ENCODE data around the gene COL23A1.

COL23A1 gene

GRCh38 chr5:178282391-178282790 is 307.8 kb downstream of the COL23A1 start:
- no peak for DNase-seq

DNA sequence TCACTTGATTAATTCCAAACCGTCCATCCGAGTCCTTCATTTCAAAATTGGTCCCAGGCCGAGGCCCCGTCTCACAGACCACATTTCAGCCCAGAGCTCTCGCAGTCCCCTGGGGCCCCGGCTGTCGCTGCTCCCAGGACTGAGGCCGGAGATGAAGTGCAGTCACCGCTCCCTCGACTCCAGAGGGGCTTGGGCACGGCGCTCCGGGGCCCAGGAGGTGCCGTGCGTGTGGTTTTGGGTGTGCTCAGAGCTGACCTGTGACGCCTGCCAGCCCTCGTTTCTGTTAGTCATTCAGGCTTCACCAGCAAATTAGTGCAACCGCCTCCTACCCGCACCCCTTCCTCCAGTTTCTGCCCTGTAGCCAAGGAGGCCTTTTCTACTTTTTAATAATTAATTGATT is 308.9 kb downstream of the COL23A1 start:
- H3K27me3 ChIP-seq = peaks cover 0 to 32% of the 10 kb centered on the region in 2 donors
- H3K9me3 ChIP-seq = peaks cover 0 to 9% (median 9%) of the 10 kb centered on the region in 3 donors
- intact Hi-C loops (cut with DNase I; ENCODE audit: low total_unique reads) = no loop called here
- DNase-seq = no peak
- H3K4me3 ChIP-seq = no peak overlapping the region
- no peak for TF ChIP-seq CTCF (IDR thresholded peaks at IDR 0.05)
- no peaks in the 10 kb centered on the region for H3K36me3 ChIP-seq
- H3K27ac ChIP-seq = no peak overlapping the region
- peaks cover 0 to 7% (median 3%) of the 10 kb centered on the region in 4 donors for H3K4me1 ChIP-seq

More at GRCh38 chr5:178282391-178282790, 307.8 kb downstream of the COL23A1 start:
- peaks cover 0 to 35% of the 10 kb centered on the region in 2 donors for H3K27me3 ChIP-seq
- peaks cover 0 to 9% (median 6%) of the 10 kb centered on the region in 3 donors for H3K9me3 ChIP-seq
- no peak for TF ChIP-seq CTCF (IDR thresholded peaks at IDR 0.05)
- H3K27ac ChIP-seq = no peak overlapping the region
- no peaks in the 10 kb centered on the region for H3K36me3 ChIP-seq
- intact Hi-C loops (cut with DNase I; ENCODE audit: low total_unique reads) = no loop called here
- peaks cover 0 to 7% (median 3%) of the 10 kb centered on the region in 4 donors for H3K4me1 ChIP-seq
- no peak overlapping the region for H3K4me3 ChIP-seq

DNA sequence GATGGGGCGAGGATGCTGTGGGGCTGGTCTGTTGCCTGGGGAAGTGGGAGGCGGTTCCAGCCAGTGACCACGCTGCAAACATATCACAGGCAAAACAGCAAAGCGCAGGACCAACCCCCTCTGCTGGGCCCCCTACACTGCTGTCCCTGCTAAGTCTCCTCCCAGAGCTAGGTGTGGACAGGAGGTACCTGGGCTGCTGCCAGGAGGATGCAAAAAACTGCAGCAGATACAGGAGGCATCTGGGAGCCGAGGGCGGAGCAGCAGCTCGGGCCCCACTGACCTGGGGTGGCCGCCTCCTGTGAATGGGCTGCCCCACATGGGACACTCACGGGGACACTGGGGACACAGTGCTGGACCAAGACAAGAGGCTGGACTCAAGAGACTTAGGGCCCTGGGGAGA is 309.6 kb downstream of the COL23A1 start:
- TF ChIP-seq CTCF (IDR thresholded peaks at IDR 0.05) = no peak
- H3K4me1 ChIP-seq = peaks cover 0 to 7% (median 3%) of the 10 kb centered on the region in 4 donors
- intact Hi-C loops (cut with DNase I; ENCODE audit: low total_unique reads) = no loop called here
- H3K27me3 ChIP-seq = peaks cover 0 to 37% of the 10 kb centered on the region in 2 donors
- no peaks in the 10 kb centered on the region for H3K36me3 ChIP-seq
- H3K4me3 ChIP-seq = no peak overlapping the region
- H3K27ac ChIP-seq = no peak overlapping the region
- H3K9me3 ChIP-seq = peaks cover 0 to 16% (median 9%) of the 10 kb centered on the region in 3 donors
- no peak for DNase-seq

- peaks cover 0 to 16% (median 9%) of the 10 kb centered on the region in 3 donors for H3K9me3 ChIP-seq
- H3K36me3 ChIP-seq = no peaks in the 10 kb centered on the region
- TF ChIP-seq CTCF (IDR thresholded peaks at IDR 0.05) = peak; percentile 81 to 87
- intact Hi-C loops (cut with DNase I; ENCODE audit: low total_unique reads) = loop anchor here (10.0 kb wide), 1 partner anchor 305 kb away; no protein-coding TSS in a partner anchor
- H3K27me3 ChIP-seq = peaks cover 0 to 43% of the 10 kb centered on the region in 2 donors
- no peak overlapping the region for H3K27ac ChIP-seq
- peaks cover 0 to 7% (median 3%) of the 10 kb centered on the region in 4 donors for H3K4me1 ChIP-seq
- no peak overlapping the region for H3K4me3 ChIP-seq
- DNase-seq = peak; percentile 71 to 87
Measured at GRCh38 chr5:178279723-178280438, 310.3 kb downstream of the COL23A1 start.

GRCh38 chr5:178279026-178279722 is 311.0 kb downstream of the COL23A1 start:
- intact Hi-C loops (cut with DNase I; ENCODE audit: low total_unique reads) = loop anchor here (10.0 kb wide), 1 partner anchor 306 kb away; no protein-coding TSS in a partner anchor
- no peak for TF ChIP-seq CTCF (IDR thresholded peaks at IDR 0.05)
- no peak for DNase-seq
- peaks cover 0 to 15% (median 7%) of the 10 kb centered on the region in 3 donors for H3K9me3 ChIP-seq
- H3K27ac ChIP-seq = no peak overlapping the region
- no peaks in the 10 kb centered on the region for H3K36me3 ChIP-seq
- H3K4me1 ChIP-seq = peaks cover 0 to 7% (median 3%) of the 10 kb centered on the region in 4 donors
- peaks cover 0 to 47% of the 10 kb centered on the region in 2 donors for H3K27me3 ChIP-seq
- no peak overlapping the region for H3K4me3 ChIP-seq

Data from tibial artery (tissue), 4 donors.